HEK293 (cell line): ENCODE data around the gene MYRFL.

Experiments
- CTCF ChIA-PET: fragments of 350-600 bp; formaldehyde crosslinking; extraction: SDS; loops from one replicate; lab custom pipeline; 2021; ENCODE audit warnings: antibody characterized with exemption; lab: Yijun Ruan, JAX
- POLR2A ChIA-PET: fragments of 300-600 bp; formaldehyde crosslinking; extraction: SDS; loops from one replicate; lab custom pipeline; 2020; ENCODE audit warnings: antibody characterized with exemption, inconsistent platforms; lab: Yijun Ruan, JAX
- H3K27ac ChIP-seq: fragments of 200-500 bp; sonication (Bioruptor generic); 2 replicates; pipeline ENCODE4 v1.5.1; 2014; ENCODE audit warnings: low read depth, low read length, control low read depth, inconsistent platforms; ENCODE audit errors: extremely low read depth
- H3K36me3 ChIP-seq, 2 experiments: fragments of 200-500 bp in 1 of 2; sonication (Bioruptor generic) in 1 of 2; 1 replicate in 1 of 2; 2 replicates in 1 of 2; pipeline ENCODE4 v1.5.1; 2014 to 2017; ENCODE audit warnings: inconsistent platforms in 2 of 2, low read length in 2 of 2; ENCODE audit not compliant: control insufficient read depth in 2 of 2, insufficient read depth in 1 of 2
- H3K4me1 ChIP-seq: fragments of 200-500 bp; sonication (Bioruptor generic); 2 replicates; pipeline ENCODE4 v1.5.1; 2014; ENCODE audit warnings: mild to moderate bottlenecking, low read length, inconsistent platforms; ENCODE audit not compliant: control insufficient read depth, insufficient read depth
- H3K4me3 ChIP-seq: 2 replicates; pipeline ENCODE4 v1.5.1; 2011; ENCODE audit warnings: low read depth, mild to moderate bottlenecking, control low read depth, low read length, moderate library complexity
- H3K9me3 ChIP-seq: fragments of 200-500 bp; sonication (Bioruptor generic); 2 replicates; pipeline ENCODE4 v1.5.1; 2014; ENCODE audit warnings: low read depth, low read length, inconsistent platforms; ENCODE audit not compliant: control insufficient read depth, insufficient read depth
- BCL11A ChIP-seq: fragments of 450-650 bp; formaldehyde crosslinking; IDR thresholded peaks from 2 replicates; pipeline ENCODE4 v1.5.1; 2016; ENCODE audit warnings: low read depth, missing biosample characterization, missing genetic modification characterization
- GFI1B ChIP-seq: fragments of 450-650 bp; formaldehyde crosslinking; IDR thresholded peaks from 2 replicates; pipeline ENCODE4 v1.5.1; 2016; ENCODE audit warnings: missing biosample characterization, missing genetic modification characterization
- GLI2 ChIP-seq: fragments of 450-650 bp; formaldehyde crosslinking; IDR thresholded peaks from 2 replicates; pipeline ENCODE4; 2017; ENCODE audit warnings: missing biosample characterization, missing genetic modification characterization, low read depth, borderline replicate concordance
- ZNF10 ChIP-seq: fragments of 450-650 bp; formaldehyde crosslinking; IDR thresholded peaks from 2 replicates; pipeline ENCODE4 v1.5.1; 2017; ENCODE audit warnings: missing biosample characterization, missing genetic modification characterization
- ZNF121 ChIP-seq: fragments of 450-650 bp; formaldehyde crosslinking; IDR thresholded peaks from 2 replicates; pipeline ENCODE4 v1.5.1; 2016; ENCODE audit warnings: missing biosample characterization, missing genetic modification characterization
- ZNF175 ChIP-seq: fragments of 450-650 bp; formaldehyde crosslinking; IDR thresholded peaks from 2 replicates; pipeline ENCODE4 v1.5.1; 2016; ENCODE audit warnings: missing biosample characterization, missing genetic modification characterization
- ZNF2 ChIP-seq: fragments of 450-650 bp; formaldehyde crosslinking; IDR thresholded peaks from 2 replicates; pipeline ENCODE4 v1.5.1; 2016; ENCODE audit warnings: missing biosample characterization, missing genetic modification characterization
- ZNF211 ChIP-seq: fragments of 450-650 bp; formaldehyde crosslinking; IDR thresholded peaks from 2 replicates; pipeline ENCODE4 v1.5.1; 2016; ENCODE audit warnings: low read depth, missing biosample characterization, missing genetic modification characterization
- ZNF223 ChIP-seq: fragments of 450-650 bp; formaldehyde crosslinking; IDR thresholded peaks from 2 replicates; pipeline ENCODE4 v1.5.1; 2016; ENCODE audit warnings: missing biosample characterization, missing genetic modification characterization
- ZNF24 ChIP-seq: fragments of 450-650 bp; formaldehyde crosslinking; IDR thresholded peaks from 2 replicates; pipeline ENCODE4 v1.5.1; 2016; ENCODE audit warnings: missing biosample characterization, missing genetic modification characterization
- ZNF266 ChIP-seq: fragments of 450-650 bp; formaldehyde crosslinking; IDR thresholded peaks from 2 replicates; pipeline ENCODE4 v1.5.1; 2016; ENCODE audit warnings: missing biosample characterization, missing genetic modification characterization, low read depth
- ZNF280C ChIP-seq: fragments of 450-650 bp; formaldehyde crosslinking; IDR thresholded peaks from 2 replicates; pipeline ENCODE4 v1.5.1; 2016; ENCODE audit warnings: missing biosample characterization, missing genetic modification characterization
- ZNF292 ChIP-seq: fragments of 450-650 bp; formaldehyde crosslinking; IDR thresholded peaks from 2 replicates; pipeline ENCODE4 v1.5.1; 2016; ENCODE audit warnings: low read depth, missing biosample characterization, missing genetic modification characterization, borderline replicate concordance
- ZNF350 ChIP-seq: fragments of 450-650 bp; formaldehyde crosslinking; IDR thresholded peaks from 2 replicates; pipeline ENCODE4 v1.5.0; 2017; ENCODE audit warnings: missing biosample characterization, mild to moderate bottlenecking, missing genetic modification characterization
- ZNF48 ChIP-seq: fragments of 450-650 bp; formaldehyde crosslinking; IDR thresholded peaks from 2 replicates; pipeline ENCODE4 v1.5.1; 2016; ENCODE audit warnings: missing biosample characterization, missing genetic modification characterization
- ZNF514 ChIP-seq: fragments of 450-650 bp; formaldehyde crosslinking; IDR thresholded peaks from 2 replicates; pipeline ENCODE4 v1.5.1; 2016; ENCODE audit warnings: missing biosample characterization, missing genetic modification characterization
- ZNF530 ChIP-seq: fragments of 450-650 bp; formaldehyde crosslinking; IDR thresholded peaks from 2 replicates; pipeline ENCODE4 v1.5.1; 2016; ENCODE audit warnings: low read depth, missing biosample characterization, missing genetic modification characterization
- ZNF555 ChIP-seq: fragments of 450-650 bp; formaldehyde crosslinking; conservative IDR thresholded peaks from 2 replicates; pipeline ENCODE4 v1.5.1; 2017; ENCODE audit warnings: missing biosample characterization, mild to moderate bottlenecking, missing genetic modification characterization, inconsistent platforms
- ZNF610 ChIP-seq: fragments of 450-650 bp; formaldehyde crosslinking; IDR thresholded peaks from 2 replicates; pipeline ENCODE4 v1.5.1; 2016; ENCODE audit warnings: missing biosample characterization, missing genetic modification characterization, borderline replicate concordance
- ZNF621 ChIP-seq: fragments of 450-650 bp; formaldehyde crosslinking; IDR thresholded peaks from 2 replicates; pipeline ENCODE4 v1.5.1; 2017; ENCODE audit warnings: missing biosample characterization, missing genetic modification characterization
- ZNF629 ChIP-seq: fragments of 450-650 bp; formaldehyde crosslinking; IDR thresholded peaks from 2 replicates; pipeline ENCODE4 v1.5.1; 2017; ENCODE audit warnings: missing biosample characterization, missing genetic modification characterization
- ZNF670 ChIP-seq: fragments of 450-650 bp; formaldehyde crosslinking; IDR thresholded peaks from 2 replicates; pipeline ENCODE4 v1.5.1; 2016; ENCODE audit warnings: missing biosample characterization, missing genetic modification characterization, low read depth
- ZNF785 ChIP-seq: fragments of 450-650 bp; formaldehyde crosslinking; IDR thresholded peaks from 2 replicates; pipeline ENCODE4 v1.5.1; 2016; ENCODE audit warnings: missing biosample characterization, missing genetic modification characterization
- TF ChIP-seq, protein P1 (sequence below): fragments of 450-650 bp; formaldehyde crosslinking; IDR thresholded peaks from 2 replicates; pipeline ENCODE4 v1.5.1; 2016; ENCODE audit warnings: missing biosample characterization, missing genetic modification characterization
- TF ChIP-seq, protein P2 (sequence below): fragments of 450-650 bp; formaldehyde crosslinking; IDR thresholded peaks from 2 replicates; pipeline ENCODE4 v1.5.1; 2016; ENCODE audit warnings: missing biosample characterization, missing genetic modification characterization

The MYRFL gene

GRCh38 chr12:69844416-69844815 is 19.4 kb downstream of the MYRFL start:
- Histone ChIP-seq H3K4me1 (no peaks in the 10 kb centered on the region), H3K4me3 (no peak overlapping the region), H3K36me3 (no peaks in the 10 kb centered on the region), H3K9me3 (no peaks in the 10 kb centered on the region), H3K27ac (no peak overlapping the region)
- TF ChIP-seq ZNF280C (tag by site-specific recombination): no peak
- TF ChIP-seq ZNF621 (tag by site-specific recombination): no peak
- TF ChIP-seq ZNF2 (tag by site-specific recombination): no peak
- no peak for TF ChIP-seq ZNF211 (tag by site-specific recombination)
- TF ChIP-seq ZNF670 (tag by site-specific recombination): no peak
- TF ChIP-seq, protein P1, sequence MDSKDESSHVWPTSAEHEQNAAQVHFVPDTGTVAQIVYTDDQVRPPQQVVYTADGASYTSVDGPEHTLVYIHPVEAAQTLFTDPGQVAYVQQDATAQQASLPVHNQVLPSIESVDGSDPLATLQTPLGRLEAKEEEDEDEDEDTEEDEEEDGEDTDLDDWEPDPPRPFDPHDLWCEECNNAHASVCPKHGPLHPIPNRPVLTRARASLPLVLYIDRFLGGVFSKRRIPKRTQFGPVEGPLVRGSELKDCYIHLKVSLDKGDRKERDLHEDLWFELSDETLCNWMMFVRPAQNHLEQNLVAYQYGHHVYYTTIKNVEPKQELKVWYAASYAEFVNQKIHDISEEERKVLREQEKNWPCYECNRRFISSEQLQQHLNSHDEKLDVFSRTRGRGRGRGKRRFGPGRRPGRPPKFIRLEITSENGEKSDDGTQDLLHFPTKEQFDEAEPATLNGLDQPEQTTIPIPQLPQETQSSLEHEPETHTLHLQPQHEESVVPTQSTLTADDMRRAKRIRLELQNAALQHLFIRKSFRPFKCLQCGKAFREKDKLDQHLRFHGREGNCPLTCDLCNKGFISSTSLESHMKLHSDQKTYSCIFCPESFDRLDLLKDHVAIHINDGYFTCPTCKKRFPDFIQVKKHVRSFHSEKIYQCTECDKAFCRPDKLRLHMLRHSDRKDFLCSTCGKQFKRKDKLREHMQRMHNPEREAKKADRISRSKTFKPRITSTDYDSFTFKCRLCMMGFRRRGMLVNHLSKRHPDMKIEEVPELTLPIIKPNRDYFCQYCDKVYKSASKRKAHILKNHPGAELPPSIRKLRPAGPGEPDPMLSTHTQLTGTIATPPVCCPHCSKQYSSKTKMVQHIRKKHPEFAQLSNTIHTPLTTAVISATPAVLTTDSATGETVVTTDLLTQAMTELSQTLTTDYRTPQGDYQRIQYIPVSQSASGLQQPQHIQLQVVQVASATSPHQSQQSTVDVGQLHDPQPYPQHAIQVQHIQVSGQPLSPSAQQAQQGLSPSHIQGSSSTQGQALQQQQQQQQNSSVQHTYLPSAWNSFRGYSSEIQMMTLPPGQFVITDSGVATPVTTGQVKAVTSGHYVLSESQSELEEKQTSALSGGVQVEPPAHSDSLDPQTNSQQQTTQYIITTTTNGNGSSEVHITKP (tag by site-specific recombination): no peak
- no peak for TF ChIP-seq ZNF48 (tag by site-specific recombination)
- TF ChIP-seq ZNF121: no peak
- no peak for TF ChIP-seq BCL11A (tag by site-specific recombination)
- no peak for TF ChIP-seq ZNF610 (tag by site-specific recombination)
- TF ChIP-seq ZNF10: no peak
- no peak for TF ChIP-seq ZNF292 (tag by site-specific recombination)
- ChIA-PET CTCF (no interaction called here), POLR2A (no interaction called here)

DNA sequence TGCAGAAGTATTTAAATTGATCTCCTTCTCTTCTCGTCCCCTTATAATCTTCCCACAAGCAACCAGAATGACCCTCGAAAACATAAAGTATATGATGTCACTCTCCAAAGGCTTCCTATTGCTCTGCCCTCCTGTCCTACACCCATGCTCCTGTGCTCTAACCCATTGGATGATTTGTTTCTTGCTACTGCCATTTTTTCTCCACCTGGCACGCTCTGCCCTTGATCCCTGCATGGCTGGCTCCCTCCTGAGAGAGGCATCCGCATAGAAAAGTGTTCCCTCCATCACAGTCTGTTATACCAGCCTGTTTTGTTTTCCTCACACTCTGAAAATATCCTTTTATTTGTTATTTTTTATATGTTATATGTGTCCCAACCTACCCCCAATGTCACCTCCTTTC is 19.8 kb downstream of the MYRFL start:
- H3K4me3 ChIP-seq: no peak overlapping the region
- ChIA-PET CTCF (no interaction called here), POLR2A (no interaction called here)
- no peaks in the 10 kb centered on the region for H3K4me1 ChIP-seq
- H3K9me3 ChIP-seq: no peaks in the 10 kb centered on the region
- H3K36me3 ChIP-seq: no peaks in the 10 kb centered on the region
- no peak overlapping the region for H3K27ac ChIP-seq
- TF ChIP-seq ZNF514 (tag by site-specific recombination): no peak
- TF ChIP-seq ZNF24: no peak
- no peak for TF ChIP-seq ZNF629 (tag by site-specific recombination)
- TF ChIP-seq GFI1B: no peak
- TF ChIP-seq, protein P2, sequence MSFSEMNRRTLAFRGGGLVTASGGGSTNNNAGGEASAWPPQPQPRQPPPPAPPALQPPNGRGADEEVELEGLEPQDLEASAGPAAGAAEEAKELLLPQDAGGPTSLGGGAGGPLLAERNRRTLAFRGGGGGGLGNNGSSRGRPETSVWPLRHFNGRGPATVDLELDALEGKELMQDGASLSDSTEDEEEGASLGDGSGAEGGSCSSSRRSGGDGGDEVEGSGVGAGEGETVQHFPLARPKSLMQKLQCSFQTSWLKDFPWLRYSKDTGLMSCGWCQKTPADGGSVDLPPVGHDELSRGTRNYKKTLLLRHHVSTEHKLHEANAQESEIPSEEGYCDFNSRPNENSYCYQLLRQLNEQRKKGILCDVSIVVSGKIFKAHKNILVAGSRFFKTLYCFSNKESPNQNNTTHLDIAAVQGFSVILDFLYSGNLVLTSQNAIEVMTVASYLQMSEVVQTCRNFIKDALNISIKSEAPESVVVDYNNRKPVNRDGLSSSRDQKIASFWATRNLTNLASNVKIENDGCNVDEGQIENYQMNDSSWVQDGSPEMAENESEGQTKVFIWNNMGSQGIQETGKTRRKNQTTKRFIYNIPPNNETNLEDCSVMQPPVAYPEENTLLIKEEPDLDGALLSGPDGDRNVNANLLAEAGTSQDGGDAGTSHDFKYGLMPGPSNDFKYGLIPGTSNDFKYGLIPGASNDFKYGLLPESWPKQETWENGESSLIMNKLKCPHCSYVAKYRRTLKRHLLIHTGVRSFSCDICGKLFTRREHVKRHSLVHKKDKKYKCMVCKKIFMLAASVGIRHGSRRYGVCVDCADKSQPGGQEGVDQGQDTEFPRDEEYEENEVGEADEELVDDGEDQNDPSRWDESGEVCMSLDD (tag by site-specific recombination): no peak
- no peak for TF ChIP-seq ZNF555
- TF ChIP-seq ZNF530 (tag by site-specific recombination): no peak
- TF ChIP-seq ZNF785 (tag by site-specific recombination): no peak
- TF ChIP-seq GLI2 (tag by site-specific recombination): no peak
- no peak for TF ChIP-seq ZNF266 (tag by site-specific recombination)
- no peak for TF ChIP-seq ZNF175 (tag by site-specific recombination)
- TF ChIP-seq ZNF121: no peak
- no peak for TF ChIP-seq ZNF223 (tag by site-specific recombination)
- TF ChIP-seq ZNF350 (tag by site-specific recombination): no peak
